Activated CD8-positive, alpha-beta T cell treated with anti-CD3 and anti-CD28 coated beads for 36 hours (primary cell): ENCODE data around the gene ITGA6. TPM values are rescaled to one million over a fixed set of nuclear protein-coding genes. Genes with fewer than 3 reads are reported as not detected.

Experiments
- ATAC-seq: fragments of 200-7000 bp; cut with Tn5 transposase; one replicate; pipeline ENCODE4 v1.10.0; 2021; ENCODE audit warnings: mild to moderate bottlenecking, moderate library complexity
- CTCF ChIA-PET: fragments of 350-600 bp; sonication (Branson Sonifier 250); formaldehyde crosslinking; loops from one replicate; lab custom pipeline; 2021; ENCODE audit warnings: antibody characterized with exemption; lab: Charles Lee
- POLR2A ChIA-PET: fragments of 350-600 bp; sonication (Branson Sonifier 250); formaldehyde crosslinking; loops from one replicate; lab custom pipeline; 2021; ENCODE audit warnings: antibody characterized with exemption; lab: Charles Lee
- DNase-seq: peaks from one replicate; pipeline ENCODE4 v3.0.0-alpha.2; 2020
- H3K27ac Mint-ChIP-seq: one replicate; pipeline ENCODE4 v1.8.0; 2021; ENCODE audit warnings: mild to moderate bottlenecking, mixed read lengths
- H3K27me3 Mint-ChIP-seq: one replicate; pipeline ENCODE4 v1.8.0; 2021; ENCODE audit warnings: mixed read lengths
- H3K36me3 Mint-ChIP-seq: one replicate; pipeline ENCODE4 v1.8.0; 2021; ENCODE audit warnings: low read depth, mixed read lengths
- H3K4me1 Mint-ChIP-seq: one replicate; pipeline ENCODE4 v1.8.0; 2021; ENCODE audit warnings: low read depth, mixed read lengths
- H3K4me3 Mint-ChIP-seq: one replicate; pipeline ENCODE4 v1.8.0; 2021; ENCODE audit warnings: mild to moderate bottlenecking, moderate library complexity, mixed read lengths
- H3K9me3 Mint-ChIP-seq: one replicate; pipeline ENCODE4 v1.8.0; 2021; ENCODE audit warnings: mixed read lengths
- CTCF ChIP-seq: fragments of 200-600 bp; IDR thresholded peaks from one replicate; pipeline ENCODE4 v1.8.0; 2022; ENCODE audit warnings: antibody characterized with exemption, mild to moderate bottlenecking
- intact Hi-C: fragments of 100-400 bp; cut with micrococcal nuclease; formaldehyde crosslinking; loops from one replicate; pipeline ENCODE4 v1.10.0; 2022
- total RNA-seq, 2 experiments: library from RNA; stranded (reverse); gene quantifications; one replicate each; pipeline ENCODE4 v1.2.3, GENCODE V29; 2021

Gene ITGA6
- total RNA-seq, 2 experiments from 2014 or later, result 7.9 to 8.4 TPM

- no peak for DNase-seq
- CTCF ChIA-PET, result interaction anchor here (0.7 to 1.3 kb wide), 3 partner anchors 10 to 154 kb away, joined by 3 read pairs; no protein-coding TSS in a partner anchor
- H3K4me1 Mint-ChIP-seq, result peaks cover 48% of the 10 kb centered on the region
Measured at GRCh38 chr2:172555272-172555521, 127.8 kb downstream of the ITGA6 start.

More at GRCh38 chr2:172555272-172555521, 127.8 kb downstream of the ITGA6 start:
- peaks cover 3% of the 10 kb centered on the region for H3K27me3 Mint-ChIP-seq
- no peak for TF ChIP-seq CTCF
- intact Hi-C loops, result no loop called here
- peaks cover 57% of the 10 kb centered on the region for H3K36me3 Mint-ChIP-seq
- POLR2A ChIA-PET, result interaction anchor here (0.7 to 1.3 kb wide), 8 partner anchors 14 to 143 kb away, joined by 3 to 4 read pairs (median 3); no protein-coding TSS in a partner anchor
- H3K9me3 Mint-ChIP-seq, result no peaks in the 10 kb centered on the region
- H3K27ac Mint-ChIP-seq, result peak overlapping the region; percentile 97
- peak overlapping the region; percentile 94 for H3K4me3 Mint-ChIP-seq
- ATAC-seq, result peak; percentile 29

Other genes starting within 250 kb of the ITGA6 start
- gene PDK1, start 128.5 kb downstream of the ITGA6 start, total RNA-seq, result 10 to 100 TPM; 65.8 to 70.7 TPM